Measurements from ENCODE around the gene ANKRD13C.
"Not testable (repeated sequence)": the region's sequence is repeated elsewhere in the genome, so short reads cannot be mapped to it uniquely, and the experiment has no call there.

Gene ANKRD13C, protein sequence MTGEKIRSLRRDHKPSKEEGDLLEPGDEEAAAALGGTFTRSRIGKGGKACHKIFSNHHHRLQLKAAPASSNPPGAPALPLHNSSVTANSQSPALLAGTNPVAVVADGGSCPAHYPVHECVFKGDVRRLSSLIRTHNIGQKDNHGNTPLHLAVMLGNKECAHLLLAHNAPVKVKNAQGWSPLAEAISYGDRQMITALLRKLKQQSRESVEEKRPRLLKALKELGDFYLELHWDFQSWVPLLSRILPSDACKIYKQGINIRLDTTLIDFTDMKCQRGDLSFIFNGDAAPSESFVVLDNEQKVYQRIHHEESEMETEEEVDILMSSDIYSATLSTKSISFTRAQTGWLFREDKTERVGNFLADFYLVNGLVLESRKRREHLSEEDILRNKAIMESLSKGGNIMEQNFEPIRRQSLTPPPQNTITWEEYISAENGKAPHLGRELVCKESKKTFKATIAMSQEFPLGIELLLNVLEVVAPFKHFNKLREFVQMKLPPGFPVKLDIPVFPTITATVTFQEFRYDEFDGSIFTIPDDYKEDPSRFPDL

GRCh38 chr1:70354332-70355110 lies at the start of gene ANKRD13C:
ANKRD13C (minus strand) TSS chr1:70354722; CDS start chr1:70354408, 314 bp downstream.
- peak; percentile 91 for DNase-seq

DNA sequence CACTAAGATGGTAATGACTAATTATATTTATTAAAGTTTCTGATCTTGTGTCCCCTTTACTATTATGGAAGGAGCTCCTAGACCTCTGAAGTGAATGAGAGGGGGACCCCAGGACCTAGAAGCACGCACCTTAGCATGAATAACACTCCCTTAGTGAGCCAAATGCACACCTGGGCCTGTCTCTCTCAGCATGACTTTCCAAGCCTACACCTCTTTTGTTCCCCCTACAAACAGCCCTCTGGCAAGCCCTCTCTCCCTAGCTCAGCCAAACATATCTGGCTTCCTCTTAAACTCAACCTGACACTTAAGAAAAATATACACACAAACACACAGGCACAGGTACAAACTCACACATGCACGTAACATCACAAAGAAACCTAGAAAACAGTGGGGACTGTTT lies 49.2 kb upstream of the ANKRD13C start:
- DNase-seq: no peak

DNA sequence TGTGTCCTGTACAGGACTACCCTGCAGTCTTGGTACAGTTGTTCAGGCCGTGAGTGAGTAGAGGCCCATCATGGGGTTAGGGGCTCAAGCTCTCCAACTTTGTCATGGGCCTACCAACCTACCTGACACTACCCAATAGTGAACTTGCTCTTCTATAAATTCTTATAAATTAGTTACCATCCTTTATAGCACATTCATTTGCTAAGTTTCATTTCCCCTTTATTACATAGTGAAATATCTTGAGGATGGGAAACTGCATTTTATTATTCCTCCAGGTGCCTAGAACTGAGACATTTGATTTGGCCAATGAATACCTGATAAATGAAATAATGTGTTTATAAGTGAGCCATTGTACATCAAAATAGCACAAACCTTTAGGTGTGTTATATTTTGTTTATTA lies 47.5 kb upstream of the ANKRD13C start:
- no peak for DNase-seq

DNA sequence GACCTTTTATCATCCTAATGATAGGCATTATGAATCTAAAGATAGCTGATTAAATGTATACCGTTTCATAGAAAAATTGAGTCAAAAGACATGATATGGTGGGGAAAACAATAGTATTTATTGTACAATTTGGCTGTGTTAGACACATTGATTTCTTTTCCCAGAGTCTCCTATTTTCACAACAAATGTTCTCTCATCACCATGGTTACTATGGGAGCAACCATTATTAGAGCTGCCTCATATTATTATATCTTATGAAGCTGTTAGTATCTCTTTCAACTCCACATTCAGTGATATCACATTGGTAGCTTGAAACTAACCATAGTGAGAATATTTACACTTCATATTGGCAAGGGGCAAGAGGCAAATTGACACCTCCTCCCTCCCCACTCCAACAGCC lies 45.8 kb upstream of the ANKRD13C start:
- no peak for DNase-seq

GRCh38 chr1:70397013-70397412 lies 42.5 kb upstream of the ANKRD13C start:
- no peak for DNase-seq

DNA sequence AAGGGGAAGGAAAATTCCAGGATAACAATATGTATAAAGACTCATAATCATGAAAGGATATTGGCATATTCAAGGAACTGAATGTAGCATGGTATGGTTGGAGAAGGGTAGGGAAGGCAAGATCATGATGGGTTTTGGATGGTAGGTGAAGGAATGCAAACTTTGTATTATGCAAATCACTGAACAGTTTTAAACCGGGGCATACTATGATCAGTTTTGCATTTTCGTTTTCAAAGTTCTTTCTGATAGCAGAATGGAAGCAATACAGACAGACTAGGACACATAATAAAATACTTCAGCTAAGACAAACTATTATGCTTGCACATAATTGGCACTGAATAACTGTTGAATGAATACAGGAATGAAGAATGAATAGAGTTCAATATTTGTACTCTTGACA lies 42.1 kb upstream of the ANKRD13C start:
- DNase-seq: no peak

DNA sequence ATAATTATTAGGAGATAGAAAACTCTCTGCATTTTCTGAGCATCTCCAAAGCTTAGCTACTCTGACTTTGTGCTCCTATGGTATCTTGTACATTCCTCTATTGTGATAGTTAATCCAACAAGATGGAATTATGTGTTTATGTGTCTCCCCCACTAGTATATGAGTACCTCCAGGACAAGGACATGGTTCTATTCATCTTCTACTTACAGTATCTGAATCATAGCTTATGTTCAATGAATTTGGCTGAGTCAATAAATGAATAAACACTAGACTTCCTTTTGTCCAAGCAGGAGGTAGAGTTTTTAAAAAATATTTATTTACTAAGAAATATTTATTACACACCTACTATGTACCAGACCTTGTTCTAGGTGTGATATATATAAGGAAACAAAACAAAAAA lies 38.1 kb upstream of the ANKRD13C start:
- DNase-seq: no peak

GRCh38 chr1:70387507-70387906 lies 33.0 kb upstream of the ANKRD13C start:
- DNase-seq: no peak

- DNase-seq: no peak
Measured at GRCh38 chr1:70386121-70386520, 31.6 kb upstream of the ANKRD13C start.

- DNase-seq: no peak
Measured at GRCh38 chr1:70385477-70385876, 31.0 kb upstream of the ANKRD13C start.

GRCh38 chr1:70384542-70384941 lies 30.0 kb upstream of the ANKRD13C start:
- no peak for DNase-seq

- no peak for DNase-seq
Measured at GRCh38 chr1:70383483-70383882, 29.0 kb upstream of the ANKRD13C start.

DNA sequence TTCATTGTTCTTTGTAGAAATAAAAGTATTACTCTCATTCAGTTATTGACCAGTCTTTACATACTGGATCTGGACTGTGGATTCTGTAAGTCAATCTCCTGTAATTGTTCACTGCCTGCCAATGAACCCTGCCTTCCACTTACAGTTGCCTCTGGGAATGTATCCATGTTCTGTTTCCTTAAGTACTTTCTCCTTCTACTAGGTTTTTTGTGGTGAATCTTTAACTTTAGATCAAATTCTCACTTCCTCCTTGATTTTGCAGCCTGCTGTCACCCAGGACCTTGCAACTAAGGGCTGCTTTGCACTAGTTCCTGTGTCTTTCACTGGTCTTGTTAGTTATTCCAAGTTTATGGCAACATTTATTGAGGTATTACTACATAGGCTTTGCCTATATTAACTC lies 28.2 kb upstream of the ANKRD13C start:
- no peak for DNase-seq

- no peak for DNase-seq
Measured at GRCh38 chr1:70376196-70376595, 21.7 kb upstream of the ANKRD13C start.

DNA sequence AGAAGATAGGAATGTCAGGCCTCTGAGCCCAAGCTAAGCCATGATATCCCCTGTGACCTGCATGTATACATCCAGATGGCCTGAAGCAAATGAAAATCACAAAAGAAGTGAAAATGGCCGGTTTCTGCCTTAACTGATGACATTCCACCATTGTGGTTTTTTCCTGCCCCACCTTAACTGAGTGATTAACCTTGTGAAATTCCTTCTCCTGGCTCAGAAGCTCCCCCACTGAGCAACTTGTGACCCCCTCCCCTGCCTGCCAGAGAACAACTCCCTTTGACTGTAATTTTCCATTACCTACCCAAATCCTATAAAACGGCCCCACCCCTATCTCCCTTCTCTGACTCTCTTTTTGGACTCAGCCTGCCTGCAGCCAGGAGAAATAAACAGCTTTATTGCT lies 19.1 kb upstream of the ANKRD13C start:
- DNase-seq: not testable (repeated sequence)

- DNase-seq: no peak
Measured at GRCh38 chr1:70372426-70372825, 17.9 kb upstream of the ANKRD13C start.

DNA sequence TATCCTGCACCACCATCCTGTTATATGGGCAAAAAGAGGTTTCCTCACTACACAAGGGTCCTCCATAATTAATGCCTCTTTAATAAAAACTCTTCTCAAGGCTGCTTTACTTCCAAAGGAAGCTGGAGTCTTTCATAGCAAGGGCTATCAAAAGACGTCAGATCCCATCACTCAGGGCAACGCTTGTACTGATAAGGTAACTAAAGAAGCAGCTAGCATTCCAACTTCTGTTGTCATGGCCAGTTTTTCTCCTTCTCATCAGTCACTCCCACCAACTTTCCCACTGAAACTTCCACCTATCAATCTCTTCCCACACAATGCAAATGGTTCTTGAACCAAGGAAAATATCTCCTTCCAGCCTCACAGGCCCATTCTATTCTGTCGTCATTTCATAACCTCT lies 17.1 kb upstream of the ANKRD13C start:
- not testable (repeated sequence) for DNase-seq

DNA sequence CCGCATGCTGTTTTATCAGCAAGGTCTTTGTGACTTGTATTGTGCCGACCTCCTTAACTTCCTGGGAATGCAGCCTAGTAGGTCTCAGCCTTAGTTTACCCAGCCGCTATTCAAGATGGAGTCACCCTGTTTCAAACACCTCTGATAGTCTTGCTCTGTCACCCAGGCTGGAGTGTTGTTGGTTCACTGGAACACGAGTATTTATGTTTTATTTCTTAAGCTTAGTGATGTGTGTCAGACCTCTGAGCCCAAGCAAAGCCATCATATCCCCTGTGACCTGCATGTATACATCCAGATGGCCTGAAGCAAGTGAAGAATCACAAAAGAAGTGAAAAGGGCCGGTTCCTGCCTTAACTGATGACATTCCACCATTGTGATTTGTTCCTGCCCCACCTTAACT lies 12.9 kb upstream of the ANKRD13C start:
- not testable (repeated sequence) for DNase-seq

DNA sequence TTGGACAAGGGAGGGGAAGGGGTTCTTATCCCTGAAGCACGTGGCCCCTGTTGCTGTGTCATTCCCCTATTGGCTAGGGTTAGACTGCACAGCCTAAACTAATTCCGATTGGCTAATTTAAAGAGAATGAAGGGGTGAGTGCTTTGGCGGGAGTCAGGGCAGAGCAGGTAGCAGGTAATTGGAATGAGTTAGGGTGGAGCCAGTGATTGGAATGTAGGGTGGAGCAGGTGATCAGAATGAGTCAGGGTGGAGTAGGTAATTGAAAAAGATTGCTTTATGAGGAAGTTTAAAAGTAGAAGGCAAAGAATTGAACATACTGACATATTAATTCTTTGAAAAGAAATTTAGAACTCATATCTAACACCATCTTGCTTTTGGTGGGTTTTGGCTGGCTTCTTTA lies 12.5 kb upstream of the ANKRD13C start:
- DNase-seq: not testable (repeated sequence)

- not testable (repeated sequence) for DNase-seq
Measured at GRCh38 chr1:70366425-70366952, 12.0 kb upstream of the ANKRD13C start.

- DNase-seq: no peak
Measured at GRCh38 chr1:70364439-70364838, 9.9 kb upstream of the ANKRD13C start.

GRCh38 chr1:70361727-70362398 lies 7.3 kb upstream of the ANKRD13C start:
- DNase-seq: no peak

GRCh38 chr1:70360321-70360720 lies 5.8 kb upstream of the ANKRD13C start:
- no peak for DNase-seq
